Ishikawa (cell line): ENCODE data around the gene TENM3.

ENCODE experiments used
- CEBPB ChIP-seq: IDR thresholded peaks from 2 replicates; pipeline ENCODE4 v1.6.1; 2012
- CREB1 ChIP-seq: IDR thresholded peaks from 2 replicates; pipeline ENCODE4 v1.6.1; 2012; ENCODE audit warnings: low read depth
- EGR1 ChIP-seq: IDR thresholded peaks from 2 replicates; pipeline ENCODE4 v1.6.1; 2012
- EP300 ChIP-seq: IDR thresholded peaks from 2 replicates; pipeline ENCODE4 v1.6.1; 2012; ENCODE audit warnings: borderline replicate concordance
- FOXM1 ChIP-seq: IDR thresholded peaks from 2 replicates; pipeline ENCODE4 v1.6.1; 2012; ENCODE audit warnings: low read depth, borderline replicate concordance
- MAX ChIP-seq: IDR thresholded peaks from 2 replicates; pipeline ENCODE4 v1.6.1; 2012
- NFIC ChIP-seq: IDR thresholded peaks from 2 replicates; pipeline ENCODE4 v1.6.1; 2012
- RAD21 ChIP-seq: IDR thresholded peaks from 2 replicates; pipeline ENCODE4 v1.6.1; 2012; ENCODE audit warnings: low read depth
- REST ChIP-seq: IDR thresholded peaks from 2 replicates; pipeline ENCODE4 v1.6.1; 2012; ENCODE audit warnings: low read depth, mild to moderate bottlenecking
- TAF1 ChIP-seq: IDR thresholded peaks from 2 replicates; pipeline ENCODE4 v1.6.1; 2012; ENCODE audit warnings: low read depth, mild to moderate bottlenecking
- TCF12 ChIP-seq: IDR thresholded peaks from 2 replicates; pipeline ENCODE4 v1.6.1; 2012; ENCODE audit warnings: low read depth
- TEAD4 ChIP-seq: IDR thresholded peaks from 2 replicates; pipeline ENCODE4 v1.6.1; 2012
- YY1 ChIP-seq: IDR thresholded peaks from 2 replicates; pipeline ENCODE4 v1.6.1; 2012; ENCODE audit warnings: low read depth

- TF ChIP-seq YY1 = no peak
- no peak for TF ChIP-seq REST
- TF ChIP-seq MAX = no peak
- TF ChIP-seq EP300 = no peak
- no peak for TF ChIP-seq EGR1
- TF ChIP-seq RAD21 = no peak
- TF ChIP-seq NFIC = no peak
- TF ChIP-seq CREB1 = no peak
- no peak for TF ChIP-seq FOXM1
- no peak for TF ChIP-seq TCF12
- TF ChIP-seq TEAD4 = no peak
- TF ChIP-seq CEBPB = no peak
- TF ChIP-seq TAF1 = no peak
Observed at GRCh38 chr4:182504463-182504862, 261.3 kb downstream of the TENM3 start.
